COLO668 (cell line): ENCODE results near the gene SSTR3.

ENCODE experiments used
- DNase-seq: peaks from one replicate; lab custom pipeline; 2025; ENCODE audit not compliant: unreplicated experiment; lab: John Stamatoyannopoulos, UW

SSTR3 gene

GRCh38 chr22:37229012-37229804, 16.9 kb upstream of the SSTR3 start:
- no peak for DNase-seq

- DNase-seq: no peak
Measured at GRCh38 chr22:37228106-37229011, 16.1 kb upstream of the SSTR3 start.

DNA sequence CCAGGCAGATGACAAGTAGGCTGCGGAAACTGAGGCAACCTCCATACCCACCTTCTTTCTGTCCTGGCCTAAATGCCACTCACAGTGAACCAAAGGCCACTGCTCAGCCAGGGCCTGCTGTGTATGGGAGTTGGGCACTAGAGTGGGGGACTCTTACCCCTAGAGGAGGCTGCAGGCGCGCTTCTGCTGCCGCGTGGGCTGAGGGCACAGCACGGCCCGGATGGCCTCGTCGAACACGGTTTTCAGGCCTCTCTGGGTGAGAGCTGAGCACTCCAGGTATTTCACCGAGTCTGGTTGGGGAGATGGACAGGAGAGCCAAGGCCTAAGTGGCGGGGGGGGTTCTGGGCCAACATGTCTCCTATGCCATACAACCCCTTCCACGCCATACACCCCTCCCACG, 14.2 kb upstream of the SSTR3 start:
- DNase-seq: no peak

GRCh38 chr22:37226087-37226486, 13.8 kb upstream of the SSTR3 start:
- DNase-seq: no peak

DNA sequence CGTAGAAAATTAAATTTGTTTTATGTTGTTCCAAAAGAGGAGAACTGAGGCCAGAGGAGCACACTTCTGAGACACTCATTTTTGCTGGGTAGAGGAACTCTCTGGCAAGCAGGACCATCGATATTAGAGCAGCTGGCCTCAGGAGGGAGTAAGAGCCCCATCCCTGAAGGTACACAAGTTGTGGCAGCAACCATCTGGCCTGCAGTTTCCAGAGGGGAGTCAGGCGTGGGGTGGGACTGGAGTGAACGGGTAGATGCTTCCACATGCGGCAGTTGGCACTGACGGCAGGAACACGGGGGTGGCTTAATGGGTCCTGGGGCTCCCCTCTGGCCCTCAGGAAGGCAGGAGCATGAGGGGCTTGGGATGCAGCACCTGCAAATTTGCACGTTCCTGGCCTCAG, 13.2 kb upstream of the SSTR3 start:
- no peak for DNase-seq

DNA sequence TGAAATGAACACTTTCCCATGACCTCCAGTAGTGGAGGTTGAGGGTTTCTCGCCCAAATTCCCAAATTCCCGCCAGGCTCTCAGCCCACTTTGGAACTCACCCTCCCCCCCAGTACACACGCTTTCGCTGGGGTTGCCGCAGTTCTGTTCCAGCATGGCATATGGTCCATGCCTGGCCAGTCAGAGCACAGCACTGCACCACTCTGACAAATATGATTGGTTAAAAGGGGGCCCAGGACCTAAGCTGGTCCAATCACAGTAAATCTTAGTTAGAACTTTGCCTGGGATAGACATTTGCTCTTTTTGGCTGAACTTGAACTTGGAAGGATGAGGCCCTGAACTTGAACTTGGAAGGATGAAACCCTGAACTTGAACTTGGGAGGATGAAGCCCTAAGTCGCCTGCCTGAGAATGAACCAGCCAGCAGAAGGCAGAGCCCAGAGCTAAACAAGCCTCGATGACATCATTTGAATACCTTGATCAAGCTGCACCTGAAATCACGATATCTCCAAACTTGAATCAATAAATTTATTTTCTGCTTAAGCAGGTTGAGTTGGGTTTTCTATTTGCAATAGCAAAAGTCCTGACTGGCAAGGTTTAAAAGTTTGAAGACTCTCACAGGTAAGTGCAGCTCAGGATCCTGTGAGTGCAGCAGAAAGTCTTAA, 12.6 kb upstream of the SSTR3 start:
- DNase-seq: no peak

- DNase-seq: no peak
Measured at GRCh38 chr22:37223965-37224551, 11.8 kb upstream of the SSTR3 start.

- no peak for DNase-seq
Measured at GRCh38 chr22:37222440-37222971, 10.2 kb upstream of the SSTR3 start.

DNA sequence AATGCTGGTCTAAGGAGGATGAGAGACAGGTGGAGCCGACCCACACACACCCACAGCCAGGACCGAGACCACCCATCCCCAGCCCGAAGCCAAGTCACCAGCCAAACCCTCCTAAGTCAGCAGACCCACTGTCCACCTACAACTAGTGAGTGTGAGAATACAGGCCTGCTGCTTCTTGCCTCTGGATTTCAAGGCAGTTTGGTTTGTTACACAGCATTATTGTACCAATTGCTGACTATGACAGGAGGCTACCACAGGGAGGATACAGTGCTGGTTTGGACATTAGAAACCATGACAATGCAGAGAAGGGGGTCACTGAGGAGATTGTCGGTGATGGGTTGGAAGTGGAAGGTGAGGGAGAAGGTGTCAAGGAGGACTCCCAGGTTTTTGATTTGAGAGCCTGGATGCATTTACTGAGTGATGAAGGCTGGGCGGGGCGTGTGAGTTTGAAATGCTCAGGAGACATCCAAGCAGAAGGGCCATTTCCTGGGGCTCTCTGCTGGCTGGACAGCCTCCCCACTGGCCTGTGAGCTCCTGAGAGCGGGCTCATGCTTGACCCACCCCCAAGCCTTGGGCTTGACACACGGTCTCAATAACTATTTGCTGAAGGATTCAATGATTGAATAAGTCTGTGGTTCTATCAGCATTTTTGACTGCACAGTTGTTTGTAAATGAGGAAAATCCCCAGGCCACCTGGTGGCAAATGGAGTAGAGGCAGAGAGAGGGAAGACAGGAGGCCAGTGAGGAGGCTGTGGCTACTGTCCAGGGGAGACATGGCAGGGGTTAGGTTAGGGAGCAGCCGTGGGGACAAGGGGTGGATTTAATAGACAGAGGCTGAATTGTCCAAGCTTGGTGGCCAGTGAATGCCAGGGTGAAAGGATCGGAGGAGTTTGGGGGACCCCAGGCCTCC, 9.4 kb upstream of the SSTR3 start:
- no peak for DNase-seq

GRCh38 chr22:37220543-37220981, 8.3 kb upstream of the SSTR3 start:
- DNase-seq: no peak

GRCh38 chr22:37219533-37219932, 7.3 kb upstream of the SSTR3 start:
- DNase-seq: no peak

DNA sequence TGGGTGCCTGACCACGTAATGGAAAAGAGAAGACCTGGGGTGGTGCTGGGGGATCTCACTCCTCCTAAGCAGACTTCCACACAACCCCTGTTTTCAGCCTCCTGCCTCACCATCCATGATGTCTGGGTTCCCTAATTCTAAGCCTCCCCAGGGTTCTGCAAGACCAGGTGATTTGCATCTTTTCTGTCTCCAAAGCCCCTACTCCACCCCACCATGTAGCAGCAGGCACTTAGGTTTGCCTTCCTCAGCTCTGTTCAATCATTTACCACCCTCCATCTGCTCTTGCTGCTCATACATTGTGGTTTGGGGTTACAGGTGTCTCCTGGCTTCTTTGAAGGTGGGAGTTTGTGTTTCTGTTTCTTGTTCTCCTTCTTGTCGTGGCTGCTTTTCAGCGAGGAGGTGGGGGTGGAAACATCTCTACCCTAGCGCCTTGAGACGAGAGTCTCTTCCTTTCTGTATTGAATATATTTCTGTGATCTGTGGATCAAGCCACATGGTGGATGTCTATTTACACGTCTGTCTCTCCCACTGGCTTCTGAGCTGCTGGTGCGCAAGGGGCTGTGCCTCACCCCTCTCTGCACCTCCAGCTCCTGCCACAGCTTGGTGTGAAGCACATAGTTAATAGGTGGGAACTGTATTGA, 6.6 kb upstream of the SSTR3 start:
- DNase-seq: no peak

DNA sequence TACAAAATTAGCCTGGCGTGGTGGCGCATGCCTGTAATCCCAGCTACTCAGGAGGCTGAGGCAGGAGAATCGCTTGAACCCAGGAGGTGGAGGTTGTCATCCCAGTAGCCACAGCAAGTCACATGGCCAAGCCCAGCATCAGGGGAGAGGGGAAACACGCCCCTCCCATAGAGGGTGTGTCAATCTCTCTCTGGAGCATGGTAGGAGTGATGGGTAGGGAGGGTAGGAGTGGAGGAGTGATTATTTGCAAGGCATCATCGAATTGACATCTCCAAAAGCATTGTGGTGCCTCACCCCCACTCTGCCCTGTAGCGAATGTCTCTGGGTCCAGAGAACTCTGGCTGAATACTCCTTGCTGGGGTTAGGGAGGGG, 6.1 kb upstream of the SSTR3 start:
- DNase-seq: no peak

DNA sequence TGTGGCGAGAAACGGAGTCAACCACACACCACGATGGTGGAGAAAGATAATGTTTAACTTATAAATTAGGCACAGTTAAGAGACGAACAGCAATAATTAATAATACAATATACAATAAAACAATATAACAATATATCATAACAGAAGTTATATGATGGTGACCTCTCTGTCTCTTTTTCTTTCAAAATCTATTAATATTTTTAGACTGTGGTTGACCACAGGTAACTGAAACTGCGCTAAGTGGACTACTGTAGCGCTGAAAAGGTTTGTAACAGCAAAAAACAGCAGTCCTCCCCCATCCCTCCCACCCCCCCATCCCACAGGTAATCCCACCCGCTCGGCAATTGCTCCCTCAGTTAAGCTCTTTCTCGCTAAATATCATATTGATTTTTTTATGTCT, 3.6 kb upstream of the SSTR3 start:
- no peak for DNase-seq

DNA sequence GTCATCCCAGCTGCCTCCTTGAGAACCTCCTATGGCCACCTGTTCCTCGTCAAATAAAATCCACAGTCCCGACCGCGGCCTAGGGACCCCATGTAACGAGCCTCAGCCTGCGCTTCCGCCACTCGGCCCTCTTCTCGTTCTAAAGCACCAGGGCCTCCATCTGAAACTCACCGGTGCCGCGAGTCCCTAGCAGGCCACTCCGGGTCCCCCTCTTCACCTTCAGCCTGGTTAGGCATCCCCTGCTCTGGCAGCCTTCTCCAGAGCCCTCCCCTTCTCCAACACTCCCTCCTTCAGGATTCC, 2.4 kb upstream of the SSTR3 start:
- no peak for DNase-seq

DNA sequence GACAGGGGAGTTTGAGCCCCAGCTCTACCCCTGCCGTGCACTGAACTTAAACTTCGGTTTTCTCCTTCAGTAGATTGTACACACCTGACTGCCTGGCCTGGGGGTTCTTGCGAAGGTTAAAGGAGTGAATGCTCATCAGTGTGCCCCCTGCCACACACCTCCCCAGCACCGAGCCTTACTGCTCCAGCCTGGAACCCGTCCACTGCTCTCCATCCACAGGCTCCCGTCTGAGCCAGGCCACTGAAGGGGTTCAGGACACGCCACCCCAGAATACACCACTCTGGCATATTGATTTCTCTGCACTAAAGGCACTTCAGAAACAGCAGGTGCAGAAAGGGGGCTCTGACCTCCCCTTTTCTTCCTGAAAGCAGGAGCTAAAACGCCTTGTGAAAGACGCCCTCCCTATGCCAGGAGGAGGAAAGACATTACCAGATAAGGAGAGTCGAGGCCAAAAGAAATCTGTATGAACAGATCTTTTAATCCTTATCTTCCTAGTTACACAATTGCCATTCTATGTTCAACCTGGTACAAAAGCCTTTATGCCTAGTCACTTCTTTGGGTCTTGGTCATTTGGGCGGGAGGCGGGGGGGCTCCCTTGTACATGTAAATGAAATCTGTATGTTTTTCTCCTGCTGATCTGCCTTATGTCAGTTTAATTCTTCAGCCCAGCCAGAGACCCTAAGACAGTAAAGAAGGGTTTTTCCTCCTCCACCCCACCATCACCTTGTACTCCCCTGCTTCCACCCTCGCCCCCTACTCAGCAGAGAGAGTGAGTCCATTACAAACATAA, 1.9 kb upstream of the SSTR3 start:
- DNase-seq: no peak

DNA sequence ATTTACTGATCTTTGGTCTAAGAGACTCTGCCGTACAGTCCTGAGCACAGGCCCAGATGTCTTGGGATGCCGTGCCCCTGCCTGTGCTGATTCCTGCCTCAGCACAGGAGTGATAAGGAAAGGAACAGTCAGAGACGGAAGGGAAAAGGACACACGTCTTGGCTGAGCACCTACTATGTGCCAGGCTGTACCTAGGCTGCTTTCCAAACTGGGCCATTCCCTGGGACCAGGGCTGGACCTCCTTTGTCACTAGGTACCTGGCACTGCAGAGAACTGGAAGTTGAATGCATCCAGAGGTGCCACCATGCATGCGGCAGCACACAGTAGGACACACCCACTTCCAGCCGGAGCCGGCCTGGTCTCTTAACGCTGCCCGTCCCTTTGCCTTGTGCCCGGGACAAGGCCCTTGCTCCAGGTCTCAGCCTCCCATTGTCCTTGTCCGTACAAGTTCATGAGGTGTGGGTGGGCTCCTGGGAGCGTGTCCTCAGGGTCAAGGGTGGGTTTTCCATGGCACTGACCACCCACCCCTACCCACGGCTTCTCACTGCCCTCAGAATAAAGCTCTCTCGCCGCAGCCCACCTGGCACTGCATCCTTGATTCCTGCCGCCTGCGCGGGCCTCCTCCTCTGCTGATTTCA, 1.1 kb upstream of the SSTR3 start:
- no peak for DNase-seq

DNA sequence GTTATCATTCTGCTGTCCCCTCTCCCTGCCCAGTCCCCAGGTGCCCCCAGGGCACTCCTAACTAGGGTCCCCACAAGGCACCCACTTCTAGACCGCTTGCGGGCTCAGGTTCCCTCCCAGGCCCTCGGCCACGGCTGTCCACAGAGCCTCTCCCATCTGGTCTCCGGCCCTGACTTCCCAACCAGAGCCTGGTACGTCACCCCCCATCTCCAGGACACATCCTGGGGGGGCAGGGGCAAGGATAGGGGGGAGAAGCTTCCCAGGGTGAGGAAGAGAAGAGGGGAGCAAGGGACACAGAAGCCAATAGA, 457 bp downstream of the SSTR3 start:
- DNase-seq: no peak
